Mesenchymal stem cell (in vitro differentiated cells and primary cell): ENCODE measurements around the gene AP3S2.

ENCODE experiments used
- DNase-seq: peaks from one replicate; pipeline ENCODE4 v3.0.0-alpha.2; 2013
- H2AFZ ChIP-seq: one replicate; pipeline ENCODE4 v1.6.1; 2013; ENCODE audit warnings: low read depth, mild to moderate bottlenecking, control low read depth, inconsistent platforms, low read length, moderate library complexity
- H2AK5ac ChIP-seq: 2 replicates; pipeline ENCODE4 v1.6.1; 2013; ENCODE audit warnings: low read length, moderate library complexity, mild to moderate bottlenecking, inconsistent platforms; ENCODE audit not compliant: severe bottlenecking
- H2BK120ac ChIP-seq: one replicate; pipeline ENCODE4 v1.6.1; 2013; ENCODE audit warnings: low read depth, mild to moderate bottlenecking, inconsistent platforms, low read length, moderate library complexity
- H2BK12ac ChIP-seq, 2 experiments: one replicate each; pipeline ENCODE4 v1.6.1; 2013; ENCODE audit warnings: inconsistent platforms in 2 of 2, low read length in 2 of 2, mild to moderate bottlenecking in 2 of 2, moderate library complexity in 2 of 2, control low read depth in 1 of 2
- H2BK15ac ChIP-seq: one replicate; pipeline ENCODE4 v1.6.1; 2013; ENCODE audit warnings: mild to moderate bottlenecking, low read depth, inconsistent platforms; ENCODE audit not compliant: poor library complexity, severe bottlenecking
- H2BK5ac ChIP-seq: 2 replicates; pipeline ENCODE4 v1.6.1; 2013; ENCODE audit warnings: low read depth, mild to moderate bottlenecking, low read length, control low read depth, inconsistent platforms; ENCODE audit not compliant: poor library complexity, severe bottlenecking
- H3K14ac ChIP-seq, 2 experiments: one replicate each; pipeline ENCODE4 v1.6.1; 2013; ENCODE audit warnings: inconsistent platforms in 2 of 2, low read length in 2 of 2, control low read depth in 1 of 2, mild to moderate bottlenecking in 1 of 2, moderate library complexity in 1 of 2
- H3K18ac ChIP-seq, 2 experiments: one replicate each; pipeline ENCODE4 v1.6.1; 2013; ENCODE audit warnings: inconsistent platforms in 2 of 2, low read length in 2 of 2, control low read depth in 1 of 2, low read depth in 1 of 2, mild to moderate bottlenecking in 1 of 2
- H3K23ac ChIP-seq, 2 experiments: one replicate each; pipeline ENCODE4 v1.6.1; 2013; ENCODE audit warnings: inconsistent platforms in 2 of 2, low read length in 2 of 2, mild to moderate bottlenecking in 2 of 2, moderate library complexity in 2 of 2, control low read depth in 1 of 2
- H3K27ac ChIP-seq: 2 replicates; pipeline ENCODE4 v1.5.1; 2013; ENCODE audit warnings: mild to moderate bottlenecking, moderate library complexity, low read length, control low read depth, inconsistent platforms; ENCODE audit not compliant: poor library complexity, severe bottlenecking
- H3K27me3 ChIP-seq, 2 experiments: 2 replicates each; pipeline versions ENCODE4 v1.6.1 to v1.7.0; 2013; ENCODE audit warnings: low read length in 2 of 2, mild to moderate bottlenecking in 2 of 2, moderate library complexity in 2 of 2, control low read depth in 1 of 2, inconsistent platforms in 1 of 2; ENCODE audit not compliant: control insufficient read depth in 1 of 2, insufficient read depth in 1 of 2
- H3K36me3 ChIP-seq, 2 experiments: 2 replicates each; pipeline versions ENCODE4 v1.6.1 to v1.7.0; 2013; ENCODE audit warnings: low read length in 2 of 2, control low read depth in 1 of 2, inconsistent platforms in 1 of 2, low read depth in 1 of 2, mild to moderate bottlenecking in 1 of 2; ENCODE audit not compliant: insufficient read depth in 2 of 2, control insufficient read depth in 1 of 2
- H3K4ac ChIP-seq, 2 experiments: one replicate each; pipeline ENCODE4 v1.6.1; 2013; ENCODE audit warnings: inconsistent platforms in 2 of 2, low read length in 2 of 2, mild to moderate bottlenecking in 2 of 2, moderate library complexity in 2 of 2, control low read depth in 1 of 2, low read depth in 1 of 2
- H3K4me1 ChIP-seq: 2 replicates; pipeline ENCODE4 v1.6.1; 2013; ENCODE audit warnings: low read depth, low read length, control low read depth; ENCODE audit not compliant: control insufficient read depth, insufficient read depth
- H3K4me2 ChIP-seq: 2 replicates; pipeline ENCODE4 v1.6.1; 2013; ENCODE audit warnings: low read length, mild to moderate bottlenecking, inconsistent platforms; ENCODE audit not compliant: poor library complexity, severe bottlenecking
- H3K4me3 ChIP-seq, 2 experiments: 2 replicates each; pipeline versions ENCODE4 v1.5.1 to v1.7.0; 2013; ENCODE audit warnings: low read length in 2 of 2, mild to moderate bottlenecking in 2 of 2, control low read depth in 1 of 2, low read depth in 1 of 2; ENCODE audit not compliant: insufficient read depth in 1 of 2
- H3K79me1 ChIP-seq: replicated peaks from 2 replicates; pipeline ENCODE4 v1.6.1; 2013; ENCODE audit warnings: mild to moderate bottlenecking, control low read depth, low read length, inconsistent platforms; ENCODE audit not compliant: poor library complexity, severe bottlenecking
- H3K9ac ChIP-seq: 2 replicates; pipeline ENCODE4 v1.7.0; 2013; ENCODE audit warnings: mild to moderate bottlenecking, low read length, moderate library complexity
- H3K9me3 ChIP-seq: 2 replicates; pipeline ENCODE4 v1.7.0; 2013; ENCODE audit warnings: mild to moderate bottlenecking, low read length; ENCODE audit not compliant: control insufficient read depth
- H4K8ac ChIP-seq: one replicate; pipeline ENCODE4 v1.6.1; 2013; ENCODE audit warnings: inconsistent platforms, mild to moderate bottlenecking, low read length, moderate library complexity
- H4K91ac ChIP-seq: one replicate; pipeline ENCODE4 v1.6.1; 2013; ENCODE audit warnings: mild to moderate bottlenecking, low read length, inconsistent platforms
- WGBS: methylation state at CpG from one replicate; pipeline ENCODE4 v1.1.7; 2013; ENCODE audit warnings: mixed read lengths; 5-methylcytosine and 5-hydroxymethylcytosine counted together

The AP3S2 gene

DNA sequence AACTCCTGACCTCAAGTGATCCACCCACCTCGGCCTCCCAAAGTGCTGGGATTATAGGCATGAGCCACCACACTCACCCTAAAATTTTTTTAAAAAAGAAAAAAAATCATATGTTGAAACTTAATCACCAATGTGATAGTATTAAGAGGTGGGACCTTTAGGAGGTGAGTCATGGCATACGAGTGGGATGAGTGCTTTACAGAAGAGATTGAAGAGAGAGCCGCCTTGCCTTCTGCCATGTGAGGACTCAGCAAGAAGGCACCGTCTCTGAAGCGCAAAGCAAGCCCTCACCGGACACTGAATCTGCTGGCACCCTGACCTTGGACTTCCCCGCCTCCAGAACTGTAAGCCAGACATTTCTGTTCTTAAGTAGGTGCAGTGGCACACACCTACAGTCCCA is 13.5 kb upstream of the AP3S2 start:
- Histone ChIP-seq H3K36me3 (peaks cover 41 to 44% of the 10 kb centered on the region in 2 experiments), H3K23ac (no peak overlapping the region), H2BK12ac (no peak overlapping the region), H3K18ac (no peak overlapping the region), H4K91ac (no peak overlapping the region), H3K14ac (no peak overlapping the region), H2BK5ac (no peak overlapping the region), H4K8ac (no peak overlapping the region), H3K4me1 (peaks cover 2% of the 10 kb centered on the region), H3K27me3 (no peaks in the 10 kb centered on the region), H3K4ac (no peak overlapping the region), H3K9me3 (no peaks in the 10 kb centered on the region), H2BK120ac (no peak overlapping the region), H3K27ac (no peak overlapping the region), H3K4me3 (no peak overlapping the region), H3K4me2 (no peak overlapping the region), H2BK15ac (no peak overlapping the region), H2AK5ac (no peak overlapping the region), H3K79me1 (peaks cover 5% of the 10 kb centered on the region), H3K9ac (no peak overlapping the region), H2AFZ (no peak overlapping the region)
- 90% methylated on average over 6 of the region's 7 CpGs for WGBS
- no peak for DNase-seq

DNA sequence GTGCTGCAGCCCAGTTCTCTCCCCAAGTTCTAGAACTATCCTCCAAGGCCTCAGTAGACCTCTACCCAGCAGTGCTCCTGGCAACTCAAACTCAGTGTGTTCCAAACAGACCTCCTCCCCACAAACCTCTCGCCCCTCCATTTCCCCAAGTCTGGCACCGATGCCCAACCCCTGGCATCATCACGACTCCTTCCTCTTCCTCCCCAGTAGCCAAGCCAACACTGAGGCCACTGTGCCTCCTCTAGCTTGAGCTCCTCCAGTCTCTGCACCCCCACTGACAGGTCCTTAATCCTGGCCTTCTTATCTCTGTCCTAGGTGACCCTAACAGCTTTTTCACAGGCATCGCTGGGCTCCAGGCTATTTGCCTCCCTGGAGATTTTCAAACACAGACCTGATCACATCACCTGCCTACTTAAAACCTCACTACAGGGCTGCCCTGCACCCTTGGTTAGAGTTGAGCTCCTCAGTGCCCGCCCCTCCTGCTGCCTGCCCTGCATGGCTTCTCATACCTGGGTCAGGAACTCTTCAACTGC is 12.1 kb upstream of the AP3S2 start:
- H2AFZ ChIP-seq = no peak overlapping the region
- no peak overlapping the region for H4K91ac ChIP-seq
- H2AK5ac ChIP-seq = no peak overlapping the region
- H3K9me3 ChIP-seq = no peaks in the 10 kb centered on the region
- H4K8ac ChIP-seq = no peak overlapping the region
- H3K9ac ChIP-seq = no peak overlapping the region
- peaks cover 52 to 54% of the 10 kb centered on the region in 2 experiments for H3K36me3 ChIP-seq
- no peak for DNase-seq
- no peaks in the 10 kb centered on the region for H3K4me1 ChIP-seq
- H3K79me1 ChIP-seq = no peaks in the 10 kb centered on the region
- H3K4me3 ChIP-seq = no peak overlapping the region
- 96% methylated on average over 5 of the region's 5 CpGs for WGBS
- no peak overlapping the region for H3K18ac ChIP-seq
- no peak overlapping the region for H3K14ac ChIP-seq
- H2BK12ac ChIP-seq = no peak overlapping the region
- H3K27me3 ChIP-seq = no peaks in the 10 kb centered on the region
- no peak overlapping the region for H2BK120ac ChIP-seq
- no peak overlapping the region for H3K27ac ChIP-seq
- H2BK15ac ChIP-seq = no peak overlapping the region
- H3K4ac ChIP-seq = no peak overlapping the region
- no peak overlapping the region for H3K23ac ChIP-seq
- H3K4me2 ChIP-seq = no peak overlapping the region
- no peak overlapping the region for H2BK5ac ChIP-seq

DNA sequence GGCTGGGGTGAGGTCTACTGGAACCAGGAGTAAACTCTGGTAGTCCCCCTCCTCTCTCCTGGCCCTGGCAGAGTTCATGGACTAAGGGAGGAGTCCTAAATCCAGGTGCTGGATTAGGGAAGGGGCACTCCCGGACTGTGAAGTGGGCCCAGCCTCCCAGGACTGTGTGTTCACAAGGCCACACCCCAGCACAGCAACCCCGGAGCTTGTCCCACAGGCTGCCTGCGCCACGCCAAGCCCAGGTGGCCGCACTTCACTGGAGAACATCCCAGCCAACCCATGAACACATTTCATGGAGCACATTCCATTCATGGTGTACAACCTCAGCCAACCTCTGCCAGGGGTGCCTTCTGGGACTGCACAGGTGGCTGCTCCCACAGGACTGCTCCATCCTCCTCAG is 10.7 kb upstream of the AP3S2 start:
- Histone ChIP-seq H3K4me1 (no peaks in the 10 kb centered on the region), H3K14ac (no peak overlapping the region), H3K27ac (no peak overlapping the region), H2BK120ac (no peak overlapping the region), H3K4me2 (no peak overlapping the region), H3K4me3 (no peak overlapping the region), H3K36me3 (peaks cover 50 to 59% of the 10 kb centered on the region in 2 experiments), H3K79me1 (no peaks in the 10 kb centered on the region), H3K23ac (no peak overlapping the region), H2BK5ac (no peak overlapping the region), H4K91ac (no peak overlapping the region), H3K27me3 (no peaks in the 10 kb centered on the region), H3K18ac (no peak overlapping the region), H2AK5ac (no peak overlapping the region), H2BK15ac (no peak overlapping the region), H3K9me3 (no peaks in the 10 kb centered on the region), H3K9ac (no peak overlapping the region), H2AFZ (no peak overlapping the region), H2BK12ac (no peak overlapping the region), H3K4ac (no peak overlapping the region), H4K8ac (no peak overlapping the region)
- WGBS = over 99% methylated on average over 5 of the region's 5 CpGs
- no peak for DNase-seq

DNA sequence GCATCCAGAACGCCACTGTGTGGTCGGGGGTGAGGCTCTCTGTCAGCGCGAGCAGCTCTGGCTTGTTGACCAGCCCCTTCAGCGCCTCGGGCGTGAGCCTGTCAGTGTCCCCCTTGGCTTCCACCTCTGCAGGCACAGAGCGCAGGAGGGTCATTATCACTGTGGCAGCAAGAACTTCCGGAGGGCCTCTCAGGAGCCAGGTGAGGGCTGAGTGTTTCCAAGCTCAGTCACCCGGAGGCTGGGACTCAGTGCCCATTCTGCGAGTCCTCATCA is 10.0 kb upstream of the AP3S2 start:
- Histone ChIP-seq H3K23ac (no peak overlapping the region), H3K9ac (no peak overlapping the region), H3K4ac (no peak overlapping the region), H3K79me1 (no peaks in the 10 kb centered on the region), H4K8ac (no peak overlapping the region), H3K4me3 (no peak overlapping the region), H3K4me2 (no peak overlapping the region), H3K4me1 (no peaks in the 10 kb centered on the region), H2BK15ac (no peak overlapping the region), H3K27ac (no peak overlapping the region), H2BK12ac (no peak overlapping the region), H2BK120ac (no peak overlapping the region), H3K14ac (no peak overlapping the region), H4K91ac (no peak overlapping the region), H3K36me3 (peaks cover 48 to 52% of the 10 kb centered on the region in 2 experiments), H2BK5ac (no peak overlapping the region), H2AFZ (no peak overlapping the region), H3K27me3 (no peaks in the 10 kb centered on the region), H3K9me3 (no peaks in the 10 kb centered on the region), H2AK5ac (no peak overlapping the region), H3K18ac (no peak overlapping the region)
- 97% methylated on average over 11 of the region's 11 CpGs for WGBS
- DNase-seq = no peak
